Right lung (tissue), 5 donors: ENCODE measurements around the gene RBKS. TPM values are rescaled to one million over a fixed set of nuclear protein-coding genes. Genes with fewer than 3 reads are reported as not detected.
A peak's percentile ranks its signal among the peaks of the same experiment; 100 is the strongest.

Experiments
- DNase-seq, 2 donors: peaks; one replicate each; pipeline ENCODE4 v3.0.0-alpha.2; 2013
- polyA plus RNA-seq, 5 donors: library from polyadenylated mRNA; unstranded; fragments of 120-200 nt; gene quantifications; one replicate each; pipeline versions ENCODE4 v1.2.1 to v1.2.3, GENCODE V29; 2013; ENCODE audit warnings: inconsistent platforms in 1 of 5, low replicate concordance in 1 of 5; ENCODE audit not compliant: insufficient read length in 5 of 5, insufficient read depth in 1 of 5

The RBKS gene
- polyA plus RNA-seq, 5 donors = 1.9 to 2.9 (median 2.1) TPM

- no peak for DNase-seq
These were observed 89.3 kb downstream of the RBKS start for GRCh38 chr2:27800856-27801255.

GRCh38 chr2:27799646-27800010 lies 90.6 kb downstream of the RBKS start:
- no peak for DNase-seq

- DNase-seq = peak in 1 of 2 donors; percentile 20
These were observed 91.1 kb downstream of the RBKS start for GRCh38 chr2:27798948-27799645.

- no peak for DNase-seq
These were observed 91.7 kb downstream of the RBKS start for GRCh38 chr2:27798486-27798885.

- DNase-seq = no peak
These were observed 92.3 kb downstream of the RBKS start for GRCh38 chr2:27797841-27798240.

GRCh38 chr2:27796791-27797765 lies 93.1 kb downstream of the RBKS start:
- DNase-seq = no peak

- DNase-seq = no peak
These were observed 94.3 kb downstream of the RBKS start for GRCh38 chr2:27795868-27796277.

GRCh38 chr2:27795093-27795834 lies 94.9 kb downstream of the RBKS start:
- DNase-seq = no peak

- DNase-seq = no peak
These were observed 97.4 kb downstream of the RBKS start for GRCh38 chr2:27792759-27793158.

GRCh38 chr2:27790796-27791195 lies 99.4 kb downstream of the RBKS start:
- no peak for DNase-seq

GRCh38 chr2:27782701-27783100 lies 107.5 kb downstream of the RBKS start:
- no peak for DNase-seq

GRCh38 chr2:27781496-27781895 lies 108.7 kb downstream of the RBKS start:
- no peak for DNase-seq

- DNase-seq = no peak
These were observed 110.7 kb downstream of the RBKS start for GRCh38 chr2:27779417-27780055.

- no peak for DNase-seq
These were observed 113.5 kb downstream of the RBKS start for GRCh38 chr2:27776696-27777095.

GRCh38 chr2:27776097-27776496 lies 114.1 kb downstream of the RBKS start:
- DNase-seq = no peak

GRCh38 chr2:27773959-27774358 lies 116.2 kb downstream of the RBKS start:
- no peak for DNase-seq

GRCh38 chr2:27772804-27773203 lies 117.4 kb downstream of the RBKS start:
- no peak for DNase-seq

- DNase-seq = peak; percentile 89 to 90
These were observed 118.4 kb downstream of the RBKS start, which contains the start of gene MRPL33 for GRCh38 chr2:27771548-27772335. Gene MRPL33 (plus strand): TSS chr2:27771719. CDS start chr2:27771778, 59 bp downstream.

- DNase-seq = no peak
These were observed 119.0 kb downstream of the RBKS start for GRCh38 chr2:27771202-27771547.

- DNase-seq = no peak
These were observed 123.9 kb downstream of the RBKS start for GRCh38 chr2:27766287-27766661.
